ENCODE results near the gene APOB. TPM values are rescaled to one million over a fixed set of nuclear protein-coding genes. Genes with fewer than 3 reads are reported as not detected.

Gene APOB
- total and polyA plus RNA-seq, 2 experiments from 2014 or later, result not detected

GRCh38 chr2:21020668-21021288, 23.1 kb downstream of the APOB start:
- Histone ChIP-seq H3K9ac (no peak overlapping the region), H3F3A (ENCODE audit: insufficient read depth) (no peaks in the 10 kb centered on the region), H3K27ac (no peak overlapping the region), H3K4me3 (no peak overlapping the region), H3K9me2 (ENCODE audit: insufficient read depth) (no peaks in the 10 kb centered on the region), H4K20me1 (ENCODE audit: insufficient read depth) (no peaks in the 10 kb centered on the region), H3K79me2 (ENCODE audit: insufficient read depth) (no peaks in the 10 kb centered on the region), H2AFZ (no peak overlapping the region), H3K27me3 (replicated peaks; ENCODE audit: insufficient read depth) (no peaks in the 10 kb centered on the region), H3K36me3 (ENCODE audit: low read depth) (no peaks in the 10 kb centered on the region), H3K9me3 (ENCODE audit: low read depth) (no peaks in the 10 kb centered on the region), H3K4me1 (ENCODE audit: insufficient read depth) (no peaks in the 10 kb centered on the region), H3K4me2 (ENCODE audit: unreplicated experiment) (no peak overlapping the region)
- TF ChIP-seq EZH2phosphoT487 (IDR thresholded peaks at IDR 0.05; ENCODE audit: insufficient read depth, low read depth), result no peak
- TF ChIP-seq EZH2 (IDR thresholded peaks at IDR 0.05; ENCODE audit: insufficient read depth, poor library complexity, severe bottlenecking), result no peak
- DNase-seq, result no peak
- in situ Hi-C loops (cut with MboI), result no loop called here
- 44 to 58% methylated on average over 2 of the region's 2 CpGs for WGBS, 2 experiments (ENCODE audit: low coverage in 1 of 2, low lambda C conversion rate in 2 of 2, missing lambda C conversion rate in 2 of 2)

DNA sequence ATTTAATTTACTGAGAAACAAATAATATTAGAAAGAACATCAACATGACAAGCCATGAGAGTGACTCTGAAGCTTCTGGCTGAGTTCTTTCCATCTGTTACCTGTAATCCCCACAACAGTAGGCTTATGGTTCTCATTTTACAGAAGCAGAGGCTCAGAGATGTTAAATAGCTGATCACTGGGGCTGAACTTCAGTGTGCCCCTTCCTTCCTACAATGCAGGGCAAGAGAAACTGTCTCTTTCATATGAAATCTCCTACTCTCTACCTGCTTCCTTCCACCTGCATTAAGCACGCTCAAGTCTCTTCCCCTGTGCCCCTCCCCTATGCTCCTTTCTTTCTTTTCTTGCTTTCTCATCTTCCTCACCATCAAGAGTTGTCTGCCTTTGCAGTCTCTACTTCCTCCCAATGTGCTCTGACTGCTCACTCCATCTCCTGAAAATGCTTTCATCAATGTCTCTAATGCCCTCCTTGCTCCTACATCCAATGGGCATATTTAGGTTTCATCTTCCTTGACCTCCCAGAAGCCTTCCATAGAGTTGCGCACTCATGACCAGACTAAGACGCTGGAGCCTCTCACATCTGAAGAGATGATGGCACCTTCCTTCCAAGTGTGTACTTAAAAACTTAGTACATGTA, 23.7 kb downstream of the APOB start:
- Histone ChIP-seq H3K4me1 (ENCODE audit: insufficient read depth) (no peaks in the 10 kb centered on the region), H3K9ac (no peak overlapping the region), H4K20me1 (ENCODE audit: insufficient read depth) (no peaks in the 10 kb centered on the region), H3K27me3 (replicated peaks; ENCODE audit: insufficient read depth) (no peaks in the 10 kb centered on the region), H3K27ac (no peak overlapping the region), H3K4me2 (ENCODE audit: unreplicated experiment) (no peak overlapping the region), H3K36me3 (ENCODE audit: low read depth) (no peaks in the 10 kb centered on the region), H2AFZ (no peak overlapping the region), H3F3A (ENCODE audit: insufficient read depth) (no peaks in the 10 kb centered on the region), H3K4me3 (no peak overlapping the region), H3K9me2 (ENCODE audit: insufficient read depth) (no peaks in the 10 kb centered on the region), H3K79me2 (ENCODE audit: insufficient read depth) (no peaks in the 10 kb centered on the region), H3K9me3 (ENCODE audit: low read depth) (no peaks in the 10 kb centered on the region)
- in situ Hi-C loops (cut with MboI), result no loop called here
- TF ChIP-seq EZH2phosphoT487 (IDR thresholded peaks at IDR 0.05; ENCODE audit: insufficient read depth, low read depth), result no peak
- TF ChIP-seq EZH2 (IDR thresholded peaks at IDR 0.05; ENCODE audit: insufficient read depth, poor library complexity, severe bottlenecking), result no peak
- no peak for DNase-seq
- 43 to 50% methylated on average over 3 of the region's 3 CpGs for WGBS, 2 experiments (ENCODE audit: low coverage in 1 of 2, low lambda C conversion rate in 2 of 2, missing lambda C conversion rate in 2 of 2)

DNA sequence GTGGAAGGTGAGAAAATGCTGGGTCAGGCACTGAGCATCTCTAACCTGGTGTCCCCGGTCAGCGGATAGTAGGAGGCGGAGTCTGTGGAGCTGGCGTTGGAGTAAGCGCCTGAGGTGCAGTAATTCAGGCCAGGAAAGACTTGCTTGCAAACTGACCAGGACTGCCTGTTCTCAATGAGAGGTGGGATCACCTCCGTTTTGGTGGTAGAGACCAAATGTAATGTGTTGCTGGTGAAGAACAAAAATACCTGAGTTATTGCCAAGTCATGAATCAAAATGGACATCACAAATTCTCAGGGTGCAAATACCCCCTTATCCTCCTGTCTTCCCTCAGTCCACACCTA, 24.2 kb downstream of the APOB start:
- Histone ChIP-seq H3K9ac (no peak overlapping the region), H3K4me3 (no peak overlapping the region), H3K27ac (no peak overlapping the region), H3K4me1 (ENCODE audit: insufficient read depth) (no peaks in the 10 kb centered on the region), H2AFZ (no peak overlapping the region), H4K20me1 (ENCODE audit: insufficient read depth) (no peaks in the 10 kb centered on the region), H3K4me2 (ENCODE audit: unreplicated experiment) (no peak overlapping the region), H3F3A (ENCODE audit: insufficient read depth) (no peaks in the 10 kb centered on the region), H3K9me2 (ENCODE audit: insufficient read depth) (no peaks in the 10 kb centered on the region), H3K9me3 (ENCODE audit: low read depth) (no peaks in the 10 kb centered on the region), H3K36me3 (ENCODE audit: low read depth) (no peaks in the 10 kb centered on the region), H3K79me2 (ENCODE audit: insufficient read depth) (no peaks in the 10 kb centered on the region), H3K27me3 (replicated peaks; ENCODE audit: insufficient read depth) (no peaks in the 10 kb centered on the region)
- DNase-seq, result no peak
- TF ChIP-seq EZH2phosphoT487 (IDR thresholded peaks at IDR 0.05; ENCODE audit: insufficient read depth, low read depth), result no peak
- no peak for TF ChIP-seq EZH2 (IDR thresholded peaks at IDR 0.05; ENCODE audit: insufficient read depth, poor library complexity, severe bottlenecking)
- in situ Hi-C loops (cut with MboI), result no loop called here
- WGBS, 2 experiments (ENCODE audit: low coverage in 1 of 2, low lambda C conversion rate in 2 of 2, missing lambda C conversion rate in 2 of 2), result 41 to 48% methylated on average over 6 of the region's 6 CpGs

GRCh38 chr2:21019000-21019677, 24.7 kb downstream of the APOB start:
- Histone ChIP-seq H3K4me1 (ENCODE audit: insufficient read depth) (no peaks in the 10 kb centered on the region), H3K4me3 (no peak overlapping the region), H3K36me3 (ENCODE audit: low read depth) (no peaks in the 10 kb centered on the region), H3K79me2 (ENCODE audit: insufficient read depth) (no peaks in the 10 kb centered on the region), H3F3A (ENCODE audit: insufficient read depth) (no peaks in the 10 kb centered on the region), H3K27me3 (replicated peaks; ENCODE audit: insufficient read depth) (no peaks in the 10 kb centered on the region), H3K9me3 (ENCODE audit: low read depth) (no peaks in the 10 kb centered on the region), H3K9me2 (ENCODE audit: insufficient read depth) (no peaks in the 10 kb centered on the region), H4K20me1 (ENCODE audit: insufficient read depth) (no peaks in the 10 kb centered on the region), H2AFZ (no peak overlapping the region), H3K9ac (no peak overlapping the region), H3K27ac (no peak overlapping the region), H3K4me2 (ENCODE audit: unreplicated experiment) (no peak overlapping the region)
- 45 to 49% methylated on average over 3 of the region's 3 CpGs for WGBS, 2 experiments (ENCODE audit: low coverage in 1 of 2, low lambda C conversion rate in 2 of 2, missing lambda C conversion rate in 2 of 2)
- DNase-seq, result no peak
- TF ChIP-seq EZH2phosphoT487 (IDR thresholded peaks at IDR 0.05; ENCODE audit: insufficient read depth, low read depth), result no peak
- TF ChIP-seq EZH2 (IDR thresholded peaks at IDR 0.05; ENCODE audit: insufficient read depth, poor library complexity, severe bottlenecking), result no peak
- in situ Hi-C loops (cut with MboI), result no loop called here
